Liver (tissue), 9 donors: Measurements from ENCODE around the gene KDM4C. TPM values are rescaled to one million over a fixed set of nuclear protein-coding genes. Genes with fewer than 3 reads are reported as not detected.

Source experiments
- DNase-seq: peaks from one replicate; pipeline ENCODE4 v3.0.0-alpha.2; 2017; ENCODE audit warnings: low spot score
- H3K27ac ChIP-seq, 2 donors: one replicate each; pipeline ENCODE4 v1.7.0; 2013; ENCODE audit warnings: inconsistent platforms in 2 of 2, low read length in 2 of 2, control low read depth in 1 of 2, low read depth in 1 of 2, mild to moderate bottlenecking in 1 of 2
- H3K27me3 ChIP-seq, 4 donors: one replicate each; pipeline versions ENCODE4 v1.6.1 to v1.7.0; 2013; ENCODE audit warnings: low read length in 3 of 4, inconsistent platforms in 1 of 4, mild to moderate bottlenecking in 1 of 4, moderate library complexity in 1 of 4; ENCODE audit not compliant: control insufficient read depth in 4 of 4, insufficient read depth in 4 of 4
- H3K36me3 ChIP-seq, 4 donors: one replicate each; pipeline versions ENCODE4 v1.6.1 to v1.7.0; 2013; ENCODE audit warnings: low read length in 3 of 4, mild to moderate bottlenecking in 3 of 4, low read depth in 1 of 4, moderate library complexity in 1 of 4; ENCODE audit not compliant: control insufficient read depth in 4 of 4, insufficient read depth in 3 of 4
- H3K4me1 ChIP-seq, 4 donors: one replicate each; pipeline versions ENCODE4 v1.6.1 to v1.7.0; 2013; ENCODE audit warnings: low read length in 3 of 4, mild to moderate bottlenecking in 3 of 4, moderate library complexity in 1 of 4; ENCODE audit not compliant: control insufficient read depth in 4 of 4, insufficient read depth in 4 of 4
- H3K4me3 ChIP-seq, 3 donors: one replicate each; pipeline versions ENCODE4 v1.6.1 to v1.7.0; 2013; ENCODE audit warnings: low read length in 3 of 3, control low read depth in 1 of 3, low read depth in 1 of 3, mild to moderate bottlenecking in 1 of 3
- H3K9ac ChIP-seq, 2 donors: one replicate each; pipeline ENCODE4 v1.7.0; 2013; ENCODE audit warnings: low read length in 2 of 2, mild to moderate bottlenecking in 2 of 2, moderate library complexity in 2 of 2, control low read depth in 1 of 2, low read depth in 1 of 2
- H3K9me3 ChIP-seq, 4 donors: one replicate each; pipeline versions ENCODE4 v1.6.1 to v1.7.0; 2013; ENCODE audit warnings: low read length in 3 of 4; ENCODE audit not compliant: control insufficient read depth in 4 of 4
- ATF3 ChIP-seq: IDR thresholded peaks from 2 replicates; pipeline ENCODE4 v1.6.1; 2016; ENCODE audit warnings: antibody characterized with exemption
- HNF4A ChIP-seq, 2 donors: conservative IDR thresholded peaks; 2 replicates each; pipeline ENCODE4 v1.6.1; 2016; ENCODE audit warnings: antibody characterized with exemption in 2 of 2, mild to moderate bottlenecking in 2 of 2
- JUND ChIP-seq, 2 donors: IDR thresholded peaks; 2 replicates each; pipeline ENCODE4 v1.6.1; 2016; ENCODE audit warnings: antibody characterized with exemption in 2 of 2
- NR2F2 ChIP-seq: IDR thresholded peaks from 2 replicates; pipeline ENCODE4 v1.6.1; 2016; ENCODE audit warnings: antibody characterized with exemption
- REST ChIP-seq: IDR thresholded peaks from 2 replicates; pipeline ENCODE4 v1.6.1; 2016; ENCODE audit warnings: antibody characterized with exemption, mild to moderate bottlenecking
- RXRA ChIP-seq, 2 donors: IDR thresholded peaks; 2 replicates each; pipeline ENCODE4 v1.6.1; 2017 to 2018; ENCODE audit warnings: antibody characterized with exemption in 2 of 2, mild to moderate bottlenecking in 1 of 2
- TAF1 ChIP-seq: conservative IDR thresholded peaks from 2 replicates; pipeline ENCODE4 v1.6.1; 2016; ENCODE audit warnings: antibody characterized with exemption, mild to moderate bottlenecking
- ZBTB33 ChIP-seq: IDR thresholded peaks from 2 replicates; pipeline ENCODE4 v1.6.1; 2016; ENCODE audit warnings: antibody characterized with exemption
- WGBS: extraction: QIAGEN DNeasy Blood & Tissue Kit; methylation state at CpG from one replicate; pipeline ENCODE4 v1.1.7; 2013; 5-methylcytosine and 5-hydroxymethylcytosine counted together
- polyA plus RNA-seq, 2 donors: library from polyadenylated mRNA; stranded (reverse) in 1 of 2; unstranded in 1 of 2; fragments of 200-250 nt in 1 of 2; fragments of >200 nt in 1 of 2; fragmentation: Nextera tagmentation in 1 of 2; extraction: Ambion mirVana in 1 of 2; gene quantifications; one replicate each; pipeline versions ENCODE4 v1.2.1 to v1.2.3, GENCODE V29; 2013 to 2015
- total RNA-seq, 2 donors: library from RNA; depleted of rRNA; stranded (reverse); fragments of >200 nt; gene quantifications; one replicate each; pipeline ENCODE4 v1.2.3, GENCODE V29; 2014
- donor health status: healthy.
- donor health status: healthy.
- donor health status: healthy.
- donor health status: healthy.
- donor health status: healthy.

The KDM4C gene
- total and polyA plus RNA-seq, 4 donors, result 4.3 to 40.2 (median 24.0) TPM

- Histone ChIP-seq H3K4me1 (no peaks in the 10 kb centered on the region), H3K9ac (no peak overlapping the region), H3K4me3 (no peak overlapping the region), H3K27ac (no peak overlapping the region), H3K27me3 (no peaks in the 10 kb centered on the region), H3K36me3 (peaks cover 3 to 29% (median 26%) of the 10 kb centered on the region in 4 donors), H3K9me3 (no peaks in the 10 kb centered on the region)
- TF ChIP-seq HNF4A (conservative IDR thresholded peaks at IDR 0.05) (peak; percentile 7 to 15), NR2F2 (no peak), TAF1 (no peak), REST (no peak), RXRA (IDR thresholded peaks at IDR 0.05) (no peak)
- 76% methylated on average over 5 of the region's 5 CpGs for WGBS
- DNase-seq, result no peak
These were observed 228.5 kb downstream of the KDM4C start for GRCh38 chr9:6986141-6986815.

- TF ChIP-seq ZBTB33 (no peak), ATF3 (no peak), JUND (IDR thresholded peaks at IDR 0.05) (no peak), REST (no peak), RXRA (IDR thresholded peaks at IDR 0.05) (no peak)
These were observed 229.6 kb downstream of the KDM4C start for GRCh38 chr9:6987381-6987780.

More at GRCh38 chr9:6987381-6987780, 229.6 kb downstream of the KDM4C start:
- WGBS, result 91% methylated on average over 3 of the region's 3 CpGs
- Histone ChIP-seq H3K4me3 (no peak overlapping the region), H3K9me3 (no peaks in the 10 kb centered on the region), H3K36me3 (peaks cover 3 to 29% (median 27%) of the 10 kb centered on the region in 4 donors), H3K27ac (no peak overlapping the region), H3K9ac (no peak overlapping the region), H3K4me1 (no peaks in the 10 kb centered on the region), H3K27me3 (no peaks in the 10 kb centered on the region)
- DNase-seq, result no peak
